Trophoblast cell (in vitro differentiated cells and primary cell): ENCODE results near the gene CERKL.

Experiments used
- DNase-seq, 2 donors: peaks; one replicate each; pipeline ENCODE4 v3.0.0-alpha.2; 2016
- H2AFZ ChIP-seq: 2 replicates; pipeline ENCODE4 v1.6.1; 2013; ENCODE audit warnings: low read length, moderate library complexity, mild to moderate bottlenecking; ENCODE audit not compliant: insufficient read depth, poor library complexity
- H2AK5ac ChIP-seq: 2 replicates; pipeline ENCODE4 v1.6.1; 2013; ENCODE audit warnings: mild to moderate bottlenecking, low read length
- H2BK120ac ChIP-seq: 2 replicates; pipeline ENCODE4 v1.6.1; 2013; ENCODE audit warnings: low read length, mild to moderate bottlenecking, moderate library complexity; ENCODE audit not compliant: insufficient read depth, poor library complexity
- H2BK12ac ChIP-seq: 2 replicates; pipeline ENCODE4 v1.6.1; 2013; ENCODE audit warnings: mild to moderate bottlenecking, low read length, moderate library complexity
- H2BK5ac ChIP-seq: 2 replicates; pipeline ENCODE4 v1.6.1; 2013; ENCODE audit warnings: low read length, low read depth, moderate library complexity, mild to moderate bottlenecking; ENCODE audit not compliant: poor library complexity
- H3K14ac ChIP-seq: 2 replicates; pipeline ENCODE4 v1.6.1; 2013; ENCODE audit warnings: mild to moderate bottlenecking, low read length
- H3K18ac ChIP-seq: 2 replicates; pipeline ENCODE4 v1.6.1; 2013; ENCODE audit warnings: mild to moderate bottlenecking, low read length
- H3K23ac ChIP-seq: 2 replicates; pipeline ENCODE4 v1.6.1; 2013; ENCODE audit warnings: low read length
- H3K27ac ChIP-seq: 2 replicates; pipeline ENCODE4 v1.5.1; 2013; ENCODE audit warnings: low read depth, mild to moderate bottlenecking, inconsistent platforms, low read length, moderate library complexity
- H3K27me3 ChIP-seq: 2 replicates; pipeline ENCODE4 v1.6.1; 2013; ENCODE audit warnings: inconsistent platforms, mild to moderate bottlenecking, low read length, moderate library complexity; ENCODE audit not compliant: insufficient read depth
- H3K36me3 ChIP-seq, 2 experiments: 1 replicate in 1 of 2; 2 replicates in 1 of 2; pipeline ENCODE4 v1.6.1; 2013; ENCODE audit warnings: low read length in 2 of 2, mild to moderate bottlenecking in 2 of 2, moderate library complexity in 1 of 2; ENCODE audit not compliant: insufficient read depth in 2 of 2, control insufficient read depth in 1 of 2
- H3K4ac ChIP-seq: 2 replicates; pipeline ENCODE4 v1.6.1; 2013; ENCODE audit warnings: low read depth, mild to moderate bottlenecking, low read length, moderate library complexity
- H3K4me1 ChIP-seq, 2 experiments: 1 replicate in 1 of 2; 2 replicates in 1 of 2; pipeline ENCODE4 v1.6.1; 2013; ENCODE audit warnings: low read length in 2 of 2, mild to moderate bottlenecking in 2 of 2, moderate library complexity in 1 of 2; ENCODE audit not compliant: insufficient read depth in 2 of 2, control insufficient read depth in 1 of 2
- H3K4me2 ChIP-seq: 2 replicates; pipeline ENCODE4 v1.6.1; 2013; ENCODE audit warnings: inconsistent platforms, mild to moderate bottlenecking, low read length, moderate library complexity
- H3K4me3 ChIP-seq: 2 replicates; pipeline ENCODE4 v1.5.1; 2013; ENCODE audit warnings: mild to moderate bottlenecking, low read depth, low read length, inconsistent platforms
- H3K79me1 ChIP-seq: one replicate; pipeline ENCODE4 v1.6.1; 2013; ENCODE audit warnings: low read length
- H3K79me2 ChIP-seq: 2 replicates; pipeline ENCODE4 v1.6.1; 2013; ENCODE audit warnings: low read length, mild to moderate bottlenecking; ENCODE audit not compliant: control insufficient read depth, insufficient read depth, poor library complexity
- H3K9ac ChIP-seq: 2 replicates; pipeline ENCODE4 v1.6.1; 2013; ENCODE audit warnings: mild to moderate bottlenecking, low read length
- H3K9me3 ChIP-seq: 2 replicates; pipeline ENCODE4 v1.6.1; 2013; ENCODE audit warnings: low read depth, mild to moderate bottlenecking, control low read depth, inconsistent platforms, low read length; ENCODE audit not compliant: insufficient read depth
- H4K12ac ChIP-seq: 2 replicates; pipeline ENCODE4 v1.6.1; 2013; ENCODE audit warnings: low read depth, mild to moderate bottlenecking, low read length, moderate library complexity
- H4K8ac ChIP-seq: 2 replicates; pipeline ENCODE4 v1.6.1; 2013; ENCODE audit warnings: low read depth, mild to moderate bottlenecking, low read length, moderate library complexity
- H4K91ac ChIP-seq: one replicate; pipeline ENCODE4 v1.6.1; 2013; ENCODE audit warnings: low read depth, mild to moderate bottlenecking, low read length, moderate library complexity
- WGBS: extraction: QIAGEN DNeasy Blood & Tissue Kit; methylation state at CpG from one replicate; pipeline ENCODE4 v1.1.7; 2013; ENCODE audit warnings: missing lambda C conversion rate; ENCODE audit not compliant: insufficient read length, insufficient coverage; ENCODE audit errors: extremely low coverage; 5-methylcytosine and 5-hydroxymethylcytosine counted together

Gene CERKL

DNA sequence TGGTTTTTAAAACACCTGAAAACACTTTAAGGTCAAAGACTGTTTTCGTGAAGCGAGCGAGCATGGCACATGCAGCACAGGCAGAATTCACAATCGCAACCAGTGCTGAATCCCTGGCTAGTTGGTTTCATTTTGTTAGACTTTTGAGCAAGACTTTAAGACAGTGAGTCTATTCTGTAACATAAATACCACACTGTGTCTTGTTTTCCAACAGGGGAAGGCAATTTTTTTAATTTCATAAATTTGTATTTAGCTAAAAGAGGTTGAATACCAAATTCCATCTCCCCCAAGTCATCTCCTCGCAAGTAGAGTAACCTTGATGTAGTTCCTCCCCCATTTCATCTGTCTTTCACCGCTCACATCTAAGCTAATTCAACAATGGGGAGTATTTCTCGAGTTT, 1.4 kb downstream of the CERKL start:
- Histone ChIP-seq H3K23ac (no peak overlapping the region), H3K4ac (no peak overlapping the region), H3K9ac (no peak overlapping the region), H2BK5ac (no peak overlapping the region), H4K12ac (no peak overlapping the region), H2BK120ac (no peak overlapping the region), H3K36me3 (no peaks in the 10 kb centered on the region), H4K8ac (no peak overlapping the region), H3K14ac (no peak overlapping the region), H3K18ac (no peak overlapping the region), H3K79me2 (no peaks in the 10 kb centered on the region), H3K27me3 (peaks cover 2% of the 10 kb centered on the region), H2AK5ac (no peak overlapping the region), H3K4me1 (peaks cover 3 to 10% of the 10 kb centered on the region in 2 experiments), H4K91ac (no peak overlapping the region), H3K79me1 (no peaks in the 10 kb centered on the region), H2AFZ (no peak overlapping the region), H3K9me3 (no peaks in the 10 kb centered on the region), H3K27ac (no peak overlapping the region), H2BK12ac (no peak overlapping the region), H3K4me2 (no peak overlapping the region), H3K4me3 (no peak overlapping the region)
- DNase-seq: no peak
- WGBS: no CpG with 5 or more reads among the region's 7 CpGs

GRCh38 chr2:181649436-181649979, 7.4 kb downstream of the CERKL start:
- no peak overlapping the region for H3K4me3 ChIP-seq
- H2BK5ac ChIP-seq: no peak overlapping the region
- no peaks in the 10 kb centered on the region for H3K27me3 ChIP-seq
- H2AK5ac ChIP-seq: no peak overlapping the region
- H3K14ac ChIP-seq: no peak overlapping the region
- no peak overlapping the region for H3K23ac ChIP-seq
- no peaks in the 10 kb centered on the region for H3K9me3 ChIP-seq
- H3K79me2 ChIP-seq: no peaks in the 10 kb centered on the region
- H2AFZ ChIP-seq: no peak overlapping the region
- no peak overlapping the region for H3K27ac ChIP-seq
- H3K79me1 ChIP-seq: no peaks in the 10 kb centered on the region
- H3K4me1 ChIP-seq: no peaks in the 10 kb centered on the region
- H4K8ac ChIP-seq: no peak overlapping the region
- WGBS: no CpG with 5 or more reads among the region's 4 CpGs
- no peak overlapping the region for H3K4ac ChIP-seq
- no peak overlapping the region for H2BK12ac ChIP-seq
- no peaks in the 10 kb centered on the region for H3K36me3 ChIP-seq
- H3K9ac ChIP-seq: no peak overlapping the region
- no peak overlapping the region for H4K12ac ChIP-seq
- no peak overlapping the region for H3K18ac ChIP-seq
- no peak overlapping the region for H4K91ac ChIP-seq
- no peak overlapping the region for H3K4me2 ChIP-seq
- no peak overlapping the region for H2BK120ac ChIP-seq
- no peak for DNase-seq

DNA sequence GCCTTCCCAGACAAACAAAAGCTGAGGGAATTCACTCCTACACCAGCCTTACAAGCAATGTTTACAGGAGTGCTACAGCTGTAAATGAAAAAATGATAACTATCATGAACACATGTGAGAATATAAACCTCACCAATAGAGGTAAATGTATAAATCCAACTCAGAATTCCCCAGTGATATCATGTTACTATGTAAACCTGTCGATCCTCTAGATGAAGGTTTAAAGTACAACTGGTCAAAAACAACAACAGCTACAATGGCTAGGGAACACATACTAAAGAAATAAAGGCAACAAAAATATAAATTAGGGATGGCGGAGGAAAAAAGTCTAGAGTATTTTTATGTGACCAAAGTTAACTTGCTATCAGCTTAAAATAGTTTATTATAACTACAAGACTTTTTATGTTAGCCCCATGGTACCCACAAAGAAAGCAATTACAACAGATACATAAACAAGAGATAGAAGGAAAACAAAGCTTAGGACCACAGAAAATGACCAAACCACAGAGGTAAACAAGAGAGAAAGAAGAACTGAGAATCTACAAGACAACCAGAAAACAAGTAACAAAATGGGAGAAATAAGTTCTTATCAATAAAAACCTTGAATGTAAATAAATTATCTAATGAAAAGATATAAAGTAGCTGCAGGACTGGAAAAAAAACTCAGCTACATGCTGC, 8.3 kb downstream of the CERKL start:
- no peaks in the 10 kb centered on the region for H3K4me1 ChIP-seq
- no peaks in the 10 kb centered on the region for H3K9me3 ChIP-seq
- H3K18ac ChIP-seq: no peak overlapping the region
- no peaks in the 10 kb centered on the region for H3K36me3 ChIP-seq
- no peak overlapping the region for H2AFZ ChIP-seq
- H4K8ac ChIP-seq: no peak overlapping the region
- H2BK5ac ChIP-seq: no peak overlapping the region
- no peaks in the 10 kb centered on the region for H3K79me2 ChIP-seq
- no peak overlapping the region for H4K12ac ChIP-seq
- H4K91ac ChIP-seq: no peak overlapping the region
- no peak overlapping the region for H3K4me3 ChIP-seq
- no peak overlapping the region for H3K4ac ChIP-seq
- H3K9ac ChIP-seq: no peak overlapping the region
- no peaks in the 10 kb centered on the region for H3K27me3 ChIP-seq
- no peak overlapping the region for H3K4me2 ChIP-seq
- H2BK120ac ChIP-seq: no peak overlapping the region
- no peaks in the 10 kb centered on the region for H3K79me1 ChIP-seq
- no peak overlapping the region for H2BK12ac ChIP-seq
- no peak for DNase-seq
- H2AK5ac ChIP-seq: no peak overlapping the region
- WGBS: no CpG with 5 or more reads among the region's 2 CpGs
- H3K27ac ChIP-seq: no peak overlapping the region
- H3K23ac ChIP-seq: no peak overlapping the region
- H3K14ac ChIP-seq: no peak overlapping the region

GRCh38 chr2:181646415-181646987, 10.4 kb downstream of the CERKL start:
- Histone ChIP-seq H3K27ac (no peak overlapping the region), H3K9me3 (no peaks in the 10 kb centered on the region), H4K91ac (no peak overlapping the region), H4K12ac (no peak overlapping the region), H3K36me3 (no peaks in the 10 kb centered on the region), H2AFZ (no peak overlapping the region), H3K23ac (no peak overlapping the region), H2BK12ac (no peak overlapping the region), H3K9ac (no peak overlapping the region), H3K4me2 (no peak overlapping the region), H3K18ac (no peak overlapping the region), H2BK5ac (no peak overlapping the region), H3K4me1 (no peaks in the 10 kb centered on the region), H3K79me1 (no peaks in the 10 kb centered on the region), H3K79me2 (no peaks in the 10 kb centered on the region), H2BK120ac (no peak overlapping the region), H3K14ac (no peak overlapping the region), H3K27me3 (no peaks in the 10 kb centered on the region), H3K4ac (no peak overlapping the region), H2AK5ac (no peak overlapping the region), H4K8ac (no peak overlapping the region), H3K4me3 (no peak overlapping the region)
- WGBS: no CpG with 5 or more reads among the region's 1 CpG
- DNase-seq: no peak
